Activated naive CD8-positive, alpha-beta T cell treated with anti-CD3 and anti-CD28 coated beads for 36 hours (primary cell): ENCODE measurements around the gene MTRR. TPM values are rescaled to one million over a fixed set of nuclear protein-coding genes. Genes with fewer than 3 reads are reported as not detected.
A peak's percentile ranks its signal among the peaks of the same experiment; 100 is the strongest.

Source experiments
- DNase-seq: peaks from one replicate; pipeline ENCODE4 v3.0.0; 2021
- H3K27ac Mint-ChIP-seq: one replicate; pipeline ENCODE4 v1.8.0; 2022; ENCODE audit warnings: mild to moderate bottlenecking, moderate library complexity, mixed read lengths
- H3K27me3 Mint-ChIP-seq: one replicate; pipeline ENCODE4 v1.8.0; 2022; ENCODE audit warnings: mild to moderate bottlenecking, mixed read lengths
- H3K36me3 Mint-ChIP-seq: one replicate; pipeline ENCODE4 v1.8.0; 2021; ENCODE audit warnings: mild to moderate bottlenecking, mixed read lengths
- H3K4me1 Mint-ChIP-seq: one replicate; pipeline ENCODE4 v1.8.0; 2021; ENCODE audit warnings: mixed read lengths
- H3K4me3 Mint-ChIP-seq: one replicate; pipeline ENCODE4 v1.8.0; 2022; ENCODE audit warnings: mild to moderate bottlenecking, moderate library complexity, mixed read lengths
- H3K9me3 Mint-ChIP-seq: one replicate; pipeline ENCODE4 v1.8.0; 2022; ENCODE audit warnings: mixed read lengths
- total RNA-seq, 2 experiments: library from RNA; stranded (reverse); gene quantifications; one replicate each; pipeline ENCODE4 v1.2.3, GENCODE V29; 2021

The MTRR gene
- total RNA-seq, 2 experiments from 2014 or later: 54.1 to 67.2 TPM

DNA sequence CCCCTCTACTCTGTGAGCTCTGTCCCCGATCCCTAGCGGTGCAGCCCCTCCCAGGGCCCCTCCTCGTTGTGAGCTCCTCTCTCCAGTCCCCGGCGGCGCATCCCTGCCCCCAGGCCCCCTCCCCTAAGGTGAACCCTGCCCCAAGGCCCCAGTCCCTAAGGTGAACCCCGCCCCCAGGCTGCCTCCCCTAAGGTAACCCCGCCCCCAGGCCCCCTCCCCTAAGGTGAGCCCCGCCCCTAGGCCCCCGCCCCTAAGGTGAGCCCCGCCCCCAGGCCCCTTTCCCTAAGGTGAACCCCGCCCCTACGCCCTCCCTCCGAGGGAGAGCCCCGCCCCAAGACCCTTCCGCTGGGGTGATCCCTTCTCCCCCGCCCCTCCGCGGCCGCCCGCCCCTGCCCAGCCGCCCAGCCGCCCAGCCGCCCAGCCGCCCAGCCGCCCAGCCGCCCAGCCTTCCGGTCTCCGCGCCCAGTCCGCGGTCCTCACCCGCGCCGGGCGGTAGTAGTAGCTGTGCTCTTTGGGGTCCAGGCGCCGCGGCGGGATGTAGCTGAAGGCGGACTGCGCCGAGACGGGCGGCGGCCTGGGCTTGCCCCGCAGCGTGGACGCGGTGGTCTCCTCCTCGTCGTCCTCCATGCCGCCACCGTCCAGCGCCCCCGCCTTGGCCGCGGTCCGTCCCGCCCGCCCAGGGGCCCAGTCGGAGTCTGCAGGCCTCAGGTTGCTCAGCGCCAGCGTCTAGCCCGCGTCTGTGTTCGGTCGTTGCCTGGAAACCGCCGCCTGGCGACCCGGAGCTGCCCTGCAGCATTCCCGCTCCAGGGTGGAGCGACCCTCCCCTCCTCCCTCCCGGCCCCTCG, 18.3 kb upstream of the MTRR start, which contains the start of gene CFAP90:
Gene CFAP90 (minus strand): TSS at position 739 of the 845 bp plus-strand sequence. CDS start 112 bp downstream, at position 627.
- peak within 1 kb of the TSS; percentile 62 for H3K4me3 Mint-ChIP-seq
- peaks cover 52% of the 10 kb centered on the region for H3K27me3 Mint-ChIP-seq
- H3K4me1 Mint-ChIP-seq: peaks cover 12% of the 10 kb centered on the region
- no peak within 1 kb of the TSS for H3K27ac Mint-ChIP-seq
- H3K36me3 Mint-ChIP-seq: no peaks in the 10 kb centered on the region
- H3K9me3 Mint-ChIP-seq: no peaks in the 10 kb centered on the region
- no peak for DNase-seq

DNA sequence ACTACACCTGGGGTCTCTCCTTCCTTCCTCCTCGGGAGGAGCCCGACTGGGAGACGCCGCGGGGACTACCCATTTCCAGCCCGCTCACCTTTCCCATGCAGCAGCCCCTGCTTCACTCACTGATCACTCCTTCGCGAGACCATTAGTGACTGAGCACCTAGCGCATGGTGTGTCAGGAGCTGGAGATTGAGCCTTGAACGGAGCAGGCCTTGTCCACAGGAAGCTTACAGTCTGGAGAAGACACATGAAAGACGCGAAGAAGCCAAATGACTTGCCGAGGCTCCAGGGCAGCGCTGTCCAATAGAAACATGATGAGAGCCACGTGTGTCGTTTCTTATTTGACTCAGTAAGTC, 17.7 kb upstream of the MTRR start:
- no peak for DNase-seq
- Mint-ChIP-seq H3K4me3 (peak overlapping the region; percentile 62), H3K4me1 (peaks cover 12% of the 10 kb centered on the region), H3K36me3 (no peaks in the 10 kb centered on the region), H3K27me3 (peaks cover 48% of the 10 kb centered on the region), H3K27ac (no peak overlapping the region), H3K9me3 (no peaks in the 10 kb centered on the region)

GRCh38 chr5:7851617-7852289, 17.2 kb upstream of the MTRR start:
- Mint-ChIP-seq H3K36me3 (no peaks in the 10 kb centered on the region), H3K27me3 (peaks cover 46% of the 10 kb centered on the region), H3K4me1 (peaks cover 12% of the 10 kb centered on the region), H3K4me3 (no peak overlapping the region), H3K9me3 (no peaks in the 10 kb centered on the region), H3K27ac (no peak overlapping the region)
- DNase-seq: no peak

DNA sequence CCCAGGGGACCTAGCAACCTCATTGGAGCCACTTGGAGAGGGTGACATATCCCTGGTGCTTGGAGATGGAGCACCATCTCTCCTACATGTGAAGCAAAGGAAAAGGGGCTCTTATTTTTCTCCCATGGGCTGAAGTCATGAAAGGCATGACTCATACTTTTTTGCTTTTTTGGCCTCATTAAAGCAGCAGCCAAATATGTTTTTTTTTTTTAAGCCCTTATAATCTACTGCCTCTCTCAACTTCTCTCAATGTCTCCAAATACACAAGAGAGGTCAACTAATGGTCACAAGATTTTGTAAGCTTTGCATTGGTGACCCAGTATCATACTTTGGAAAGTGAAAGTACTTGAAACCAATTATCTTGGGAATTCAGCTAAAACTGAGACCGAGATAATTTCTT, 16.4 kb upstream of the MTRR start:
- H3K27me3 Mint-ChIP-seq: peaks cover 42% of the 10 kb centered on the region
- peaks cover 12% of the 10 kb centered on the region for H3K4me1 Mint-ChIP-seq
- no peak overlapping the region for H3K4me3 Mint-ChIP-seq
- no peak for DNase-seq
- no peak overlapping the region for H3K27ac Mint-ChIP-seq
- no peaks in the 10 kb centered on the region for H3K9me3 Mint-ChIP-seq
- peaks cover 3% of the 10 kb centered on the region for H3K36me3 Mint-ChIP-seq

DNA sequence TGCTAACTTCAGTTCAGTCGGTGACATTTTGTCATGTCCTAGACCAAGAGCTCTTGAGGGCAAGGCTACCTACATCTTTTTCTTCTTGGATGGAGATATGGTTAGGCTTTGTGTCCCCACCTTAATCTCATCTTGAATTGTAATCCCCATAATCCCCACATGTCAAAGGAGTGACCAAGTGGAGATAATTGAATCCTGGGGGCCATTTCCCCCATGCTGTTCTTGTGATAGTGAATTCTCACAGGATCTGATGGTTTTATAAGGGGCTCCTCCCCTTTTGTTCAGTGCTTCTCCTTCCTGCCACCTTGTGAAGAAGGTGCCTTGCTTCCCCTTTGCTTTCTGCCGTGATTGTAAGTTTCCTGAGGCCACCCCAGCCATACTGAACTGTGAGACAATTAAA, 16.0 kb upstream of the MTRR start:
- Mint-ChIP-seq H3K27ac (no peak overlapping the region), H3K9me3 (no peaks in the 10 kb centered on the region), H3K27me3 (peaks cover 37% of the 10 kb centered on the region), H3K4me1 (peaks cover 14% of the 10 kb centered on the region), H3K36me3 (peaks cover 4% of the 10 kb centered on the region), H3K4me3 (no peak overlapping the region)
- no peak for DNase-seq

- Mint-ChIP-seq H3K36me3 (peaks cover 9% of the 10 kb centered on the region), H3K9me3 (no peaks in the 10 kb centered on the region), H3K27me3 (peaks cover 14% of the 10 kb centered on the region), H3K4me3 (no peak overlapping the region), H3K4me1 (peaks cover 18% of the 10 kb centered on the region), H3K27ac (no peak overlapping the region)
- DNase-seq: no peak
Observed at GRCh38 chr5:7855611-7856010, 13.3 kb upstream of the MTRR start.

DNA sequence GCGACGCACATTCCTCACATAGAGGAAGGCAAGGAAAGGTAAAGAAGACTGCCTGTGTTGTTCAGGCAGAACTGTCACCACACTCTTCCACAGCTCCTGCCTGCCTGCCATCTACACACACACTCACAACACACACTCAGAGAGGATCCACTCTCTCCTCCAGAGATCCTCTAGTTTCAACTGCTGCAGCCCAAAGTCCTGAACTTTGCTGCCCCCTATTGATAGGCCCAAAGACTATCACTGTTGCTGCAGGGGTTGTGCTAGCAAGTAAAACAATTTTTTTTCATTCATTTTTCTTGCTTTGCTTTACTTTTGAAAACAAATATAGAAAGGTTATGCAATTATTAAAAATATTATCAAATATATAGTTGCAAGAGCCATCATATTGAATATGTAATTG, 12.1 kb upstream of the MTRR start:
- no peak for DNase-seq
- Mint-ChIP-seq H3K27ac (no peak overlapping the region), H3K4me1 (peaks cover 15% of the 10 kb centered on the region), H3K9me3 (no peaks in the 10 kb centered on the region), H3K27me3 (peaks cover 5% of the 10 kb centered on the region), H3K36me3 (peaks cover 14% of the 10 kb centered on the region), H3K4me3 (no peak overlapping the region)

DNA sequence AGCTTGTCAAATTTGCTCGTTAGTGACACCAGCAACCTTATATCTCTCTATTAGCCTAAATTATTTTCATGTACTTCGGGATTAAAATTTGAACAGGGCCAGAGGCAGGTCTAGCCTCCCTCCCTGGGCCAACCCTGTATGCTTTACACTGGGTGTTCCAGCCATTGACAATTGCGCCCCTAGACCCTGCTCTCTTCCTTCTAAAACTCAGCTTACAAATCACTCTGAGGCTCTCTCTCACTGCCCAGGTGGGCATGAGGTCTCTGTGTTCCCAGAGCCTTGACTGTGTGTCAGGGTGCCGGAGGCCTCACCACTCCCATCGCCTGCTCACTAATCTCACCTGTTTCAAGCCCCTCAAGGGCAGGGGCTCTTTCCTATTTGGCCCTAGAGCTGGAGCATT, 11.6 kb upstream of the MTRR start:
- Mint-ChIP-seq H3K4me3 (no peak overlapping the region), H3K27ac (no peak overlapping the region), H3K27me3 (peaks cover 3% of the 10 kb centered on the region), H3K36me3 (peaks cover 15% of the 10 kb centered on the region), H3K9me3 (no peaks in the 10 kb centered on the region), H3K4me1 (peaks cover 12% of the 10 kb centered on the region)
- DNase-seq: no peak

- H3K27me3 Mint-ChIP-seq: no peaks in the 10 kb centered on the region
- no peak for DNase-seq
- no peaks in the 10 kb centered on the region for H3K9me3 Mint-ChIP-seq
- peaks cover 19% of the 10 kb centered on the region for H3K36me3 Mint-ChIP-seq
- peaks cover 8% of the 10 kb centered on the region for H3K4me1 Mint-ChIP-seq
- no peak overlapping the region for H3K4me3 Mint-ChIP-seq
- H3K27ac Mint-ChIP-seq: peak overlapping the region; percentile 59
Observed at GRCh38 chr5:7857926-7858632, 10.9 kb upstream of the MTRR start.

DNA sequence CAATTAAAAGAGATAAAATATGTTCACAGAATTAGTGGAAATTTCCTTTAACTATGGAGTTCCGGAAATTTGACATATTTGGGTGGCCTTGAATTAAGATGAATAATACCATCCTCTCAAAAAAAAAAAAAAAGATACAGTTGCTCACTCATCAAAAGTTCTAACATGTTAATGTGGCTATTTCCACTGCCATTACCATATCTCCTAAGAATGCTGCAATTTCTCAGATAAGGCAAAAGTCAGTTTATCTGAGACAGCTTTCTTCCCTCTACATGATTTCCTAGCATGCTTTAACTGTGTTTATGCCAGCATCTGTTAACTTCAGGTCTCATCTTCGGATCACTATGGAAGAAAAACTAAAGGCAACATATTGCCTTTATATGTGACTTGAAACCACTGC, 2.8 kb upstream of the MTRR start:
- no peaks in the 10 kb centered on the region for H3K9me3 Mint-ChIP-seq
- no peaks in the 10 kb centered on the region for H3K27me3 Mint-ChIP-seq
- H3K36me3 Mint-ChIP-seq: peaks cover 45% of the 10 kb centered on the region
- DNase-seq: no peak
- H3K4me3 Mint-ChIP-seq: no peak overlapping the region
- H3K4me1 Mint-ChIP-seq: peaks cover 45% of the 10 kb centered on the region
- H3K27ac Mint-ChIP-seq: no peak overlapping the region

DNA sequence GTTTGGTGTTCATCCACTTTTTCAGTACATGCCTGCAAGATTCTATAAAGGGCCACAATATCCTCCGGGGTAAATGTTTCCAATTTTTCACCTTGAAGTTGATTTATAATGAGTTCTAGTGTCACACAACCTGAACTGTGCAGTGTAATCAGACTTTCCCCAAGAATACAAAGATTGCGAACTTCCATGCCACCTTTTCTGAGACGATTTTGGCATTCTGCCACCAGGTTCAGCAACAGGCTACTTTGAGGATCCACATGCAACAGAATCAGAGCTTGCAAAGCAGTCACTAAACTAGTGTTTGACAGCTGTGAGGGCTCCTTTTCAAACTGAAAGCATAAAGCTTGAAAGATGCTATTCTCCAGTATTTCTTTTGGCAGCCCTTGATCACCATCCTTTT, 1.7 kb upstream of the MTRR start:
- Mint-ChIP-seq H3K36me3 (peaks cover 48% of the 10 kb centered on the region), H3K9me3 (no peaks in the 10 kb centered on the region), H3K4me1 (peaks cover 55% of the 10 kb centered on the region), H3K27me3 (no peaks in the 10 kb centered on the region), H3K4me3 (peak overlapping the region; percentile 88), H3K27ac (no peak overlapping the region)
- no peak for DNase-seq

DNA sequence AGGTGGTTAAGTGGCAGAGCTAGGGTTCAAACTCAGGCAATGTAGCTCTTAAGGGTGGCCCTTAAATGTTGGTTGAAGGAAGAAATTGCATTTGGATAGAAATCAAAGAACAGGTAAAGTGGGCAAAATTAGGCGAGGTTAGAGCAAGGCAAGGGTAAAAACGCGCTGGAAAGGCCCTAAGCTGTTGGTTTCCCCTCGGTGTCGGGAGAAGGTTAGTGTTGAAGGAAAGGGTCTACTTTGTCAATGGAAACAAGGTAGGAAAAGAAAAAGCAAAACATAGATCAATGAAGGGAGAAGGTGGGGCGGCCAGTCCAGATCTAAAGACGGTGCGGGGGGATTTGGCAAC, 548 bp upstream of the MTRR start:
- Mint-ChIP-seq H3K36me3 (peaks cover 51% of the 10 kb centered on the region), H3K27ac (peak overlapping the region; percentile 73), H3K4me3 (peak overlapping the region; percentile 88), H3K9me3 (no peaks in the 10 kb centered on the region), H3K4me1 (peaks cover 66% of the 10 kb centered on the region), H3K27me3 (no peaks in the 10 kb centered on the region)
- DNase-seq: no peak

DNA sequence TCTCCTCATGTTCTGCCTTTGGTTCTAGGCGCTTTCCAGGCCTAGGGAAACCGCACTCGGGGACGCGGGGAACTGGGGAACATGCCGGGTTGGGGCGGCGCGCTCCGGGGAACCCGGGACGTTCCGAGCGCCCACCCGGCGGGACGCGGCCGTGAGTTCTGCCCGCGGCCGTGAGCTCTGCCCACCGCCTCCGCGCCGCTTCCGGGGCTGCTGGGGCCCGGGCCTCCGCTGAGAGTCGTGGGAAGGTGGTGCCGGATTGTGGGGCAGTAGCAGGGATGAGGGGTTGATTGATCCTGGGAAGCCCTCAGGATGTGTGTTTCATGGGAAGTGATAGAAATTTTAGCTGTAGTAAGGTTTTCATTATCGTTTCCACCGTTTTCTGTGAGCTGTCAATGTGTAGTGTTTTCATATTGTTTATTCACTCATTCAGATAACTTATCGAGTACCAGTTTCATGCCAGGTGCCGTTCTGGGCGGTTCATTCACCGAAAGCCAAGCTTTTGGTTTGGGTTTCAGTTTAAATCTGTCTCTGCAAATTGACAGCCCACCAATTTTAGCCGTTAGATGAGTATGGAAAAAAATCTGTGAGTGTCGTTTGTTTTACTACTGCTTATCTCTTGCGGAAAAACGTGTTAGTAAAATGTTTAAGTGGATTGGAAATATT, 657 bp downstream of the MTRR start:
- Mint-ChIP-seq H3K27ac (peak overlapping the region; percentile 90), H3K36me3 (peaks cover 55% of the 10 kb centered on the region), H3K4me3 (peak overlapping the region; percentile 85), H3K4me1 (peaks cover 72% of the 10 kb centered on the region), H3K9me3 (no peaks in the 10 kb centered on the region), H3K27me3 (no peaks in the 10 kb centered on the region)
- DNase-seq: peak; percentile 49

DNA sequence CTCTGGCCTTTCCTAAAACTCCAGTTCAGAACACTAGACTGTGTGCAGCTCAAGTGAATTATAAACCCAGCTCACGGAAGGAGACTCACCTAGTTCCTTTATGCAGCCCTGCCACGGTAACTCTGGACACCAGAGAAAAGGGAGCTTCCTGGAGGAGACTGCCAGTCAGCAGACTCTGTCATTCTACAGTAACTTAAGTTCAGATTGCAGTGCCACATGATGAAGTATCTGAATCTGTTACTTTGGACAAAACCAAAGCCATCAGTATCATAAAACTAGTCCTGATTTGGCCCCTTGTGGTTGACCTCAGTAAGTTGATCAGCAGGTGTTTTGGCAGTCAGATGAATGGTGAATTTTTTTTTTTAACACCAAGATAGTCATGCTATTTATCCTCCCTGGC, 2.7 kb downstream of the MTRR start:
- no peak for DNase-seq
- H3K9me3 Mint-ChIP-seq: no peaks in the 10 kb centered on the region
- H3K36me3 Mint-ChIP-seq: peaks cover 50% of the 10 kb centered on the region
- peaks cover 62% of the 10 kb centered on the region for H3K4me1 Mint-ChIP-seq
- no peaks in the 10 kb centered on the region for H3K27me3 Mint-ChIP-seq
- H3K27ac Mint-ChIP-seq: peak overlapping the region; percentile 58
- peak overlapping the region; percentile 23 for H3K4me3 Mint-ChIP-seq
